HG02884 (cell line): ENCODE data around the gene C2CD2.

ENCODE experiments used
- ATAC-seq: cut with Tn5 transposase; IDR thresholded peaks from one replicate; pipeline ENCODE4 v1.9.1; 2021; ENCODE audit warnings: mild to moderate bottlenecking, moderate library complexity; ENCODE audit not compliant: unreplicated experiment

The C2CD2 gene

DNA sequence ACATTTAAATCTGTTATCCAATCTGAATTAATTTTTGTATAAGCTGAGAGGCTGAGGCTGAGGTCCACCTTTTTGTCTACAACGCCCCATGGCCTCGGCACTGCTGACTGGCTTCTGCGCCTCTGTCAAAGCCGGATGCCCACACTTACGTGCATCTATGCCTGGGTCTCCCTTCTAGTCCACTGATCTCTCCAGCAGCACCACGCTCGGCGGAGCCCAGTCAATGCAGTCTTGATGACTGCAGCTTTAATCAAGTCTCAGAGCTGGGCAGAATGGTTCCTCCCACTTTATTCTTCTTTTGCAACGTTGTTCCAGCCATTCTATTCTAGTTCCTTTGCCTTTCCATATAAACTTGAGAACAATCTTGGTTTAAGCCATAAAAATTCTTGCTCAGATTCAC lies 84.0 kb downstream of the C2CD2 start:
- ATAC-seq: no peak

DNA sequence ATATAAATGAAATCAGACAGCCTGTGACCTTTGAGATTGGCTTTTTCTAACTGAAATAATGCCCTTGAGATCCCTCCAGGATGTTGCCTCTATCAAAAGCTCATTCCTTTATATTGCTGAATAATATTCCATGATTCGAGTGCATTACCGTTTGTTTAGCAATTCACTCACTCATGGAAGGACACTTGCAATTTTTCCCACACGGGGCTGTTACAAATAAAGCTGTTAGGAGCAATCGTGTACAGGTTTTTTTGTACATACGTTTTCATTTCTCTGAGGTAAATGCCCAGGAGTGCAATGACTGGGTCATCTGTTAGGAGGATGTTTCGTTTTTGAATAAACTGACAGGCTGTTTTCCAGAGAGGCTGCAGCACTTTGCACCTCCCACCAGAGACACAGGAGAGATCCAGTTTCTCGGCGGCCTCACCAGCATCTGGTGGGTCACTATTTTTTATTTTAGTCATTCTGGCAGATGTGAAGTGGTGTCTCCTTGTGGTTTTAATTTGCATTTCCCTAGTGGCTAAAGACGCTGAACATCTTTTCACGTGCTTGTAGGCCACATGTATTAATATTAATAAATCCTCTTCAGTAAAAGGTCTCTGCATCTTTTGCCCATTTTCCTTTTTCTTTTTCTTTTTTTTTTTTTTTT lies 85.6 kb downstream of the C2CD2 start:
- ATAC-seq: no peak

DNA sequence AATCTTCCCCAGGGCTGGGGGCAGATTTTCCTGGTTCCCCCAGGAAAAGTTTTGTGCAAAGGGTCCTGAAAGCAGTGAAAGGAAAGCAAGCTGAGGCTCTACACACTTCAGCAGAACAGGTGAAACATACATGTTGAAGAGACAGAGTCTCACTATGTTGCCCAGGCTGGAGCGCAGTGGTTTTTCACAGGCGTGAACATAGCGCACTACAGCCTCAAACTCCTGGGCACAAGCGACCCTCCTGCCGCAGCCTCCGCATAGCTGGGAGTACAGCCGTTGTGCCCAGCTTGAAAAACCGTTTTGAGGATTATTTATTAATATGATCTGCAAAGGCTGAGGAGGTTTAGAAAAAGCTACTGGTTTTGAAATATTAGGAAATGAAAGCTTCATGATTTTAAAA lies 86.5 kb downstream of the C2CD2 start:
- no peak for ATAC-seq

DNA sequence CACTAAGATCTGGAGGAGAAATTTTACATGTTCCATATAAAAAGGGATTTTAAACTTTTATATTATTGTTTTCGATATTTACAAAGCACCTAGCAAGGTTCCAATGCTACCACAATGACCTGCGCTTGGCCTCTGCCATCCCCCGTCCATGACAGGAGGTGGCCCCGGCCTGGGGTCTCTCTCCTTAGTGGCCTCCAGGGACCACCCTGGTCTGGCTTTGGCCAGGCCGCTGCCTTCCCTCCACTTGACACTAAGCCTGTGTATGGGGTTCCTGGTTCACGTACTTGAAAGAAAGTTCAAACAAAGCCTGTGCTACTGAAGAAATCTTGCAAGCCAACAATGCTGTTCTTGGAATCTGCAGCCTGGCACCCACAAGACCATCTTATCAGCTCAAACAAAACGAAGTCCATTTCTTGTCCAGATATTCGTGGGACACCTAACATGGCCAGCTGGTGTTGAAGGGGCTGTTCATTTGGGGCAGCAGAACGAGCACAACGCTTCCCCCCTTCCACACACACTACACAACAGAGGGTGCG lies 87.5 kb downstream of the C2CD2 start:
- ATAC-seq: no peak

DNA sequence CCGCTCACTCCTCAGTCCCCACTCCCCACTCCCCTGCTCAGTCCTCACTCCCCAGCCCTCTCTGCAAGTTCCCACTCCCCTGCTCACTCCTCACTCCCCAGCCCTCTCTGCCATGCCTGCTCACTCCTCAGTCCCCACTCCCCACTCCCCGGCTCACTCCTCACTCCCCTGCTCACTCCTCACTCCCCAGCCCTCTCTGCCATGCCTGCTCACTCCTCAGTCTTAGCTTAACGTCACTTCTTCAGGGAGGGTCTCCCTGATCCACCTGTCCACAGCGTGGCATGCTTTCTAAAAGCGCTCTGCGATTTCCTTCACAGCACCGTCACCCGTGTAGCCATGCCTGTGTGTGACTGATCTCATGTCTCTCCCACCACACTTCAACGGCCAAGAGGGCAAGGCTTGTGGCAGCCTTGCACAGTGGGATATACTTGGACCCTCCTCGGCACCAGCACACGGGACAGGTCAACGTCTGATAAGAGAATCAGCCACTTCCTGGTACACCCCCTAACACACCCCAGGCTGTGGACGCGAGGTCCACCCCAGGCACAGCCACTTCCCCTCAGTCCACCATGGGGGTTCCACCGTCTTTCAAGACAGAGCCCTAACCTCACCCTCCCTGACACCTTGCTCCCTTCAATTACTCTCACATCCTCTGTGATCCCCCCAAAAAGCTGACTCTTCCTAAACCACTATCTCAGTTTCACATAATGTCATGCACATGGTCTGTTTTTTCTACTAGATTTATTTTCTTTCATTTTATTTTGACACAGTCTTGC lies 88.6 kb downstream of the C2CD2 start:
- peak; percentile 47 for ATAC-seq

DNA sequence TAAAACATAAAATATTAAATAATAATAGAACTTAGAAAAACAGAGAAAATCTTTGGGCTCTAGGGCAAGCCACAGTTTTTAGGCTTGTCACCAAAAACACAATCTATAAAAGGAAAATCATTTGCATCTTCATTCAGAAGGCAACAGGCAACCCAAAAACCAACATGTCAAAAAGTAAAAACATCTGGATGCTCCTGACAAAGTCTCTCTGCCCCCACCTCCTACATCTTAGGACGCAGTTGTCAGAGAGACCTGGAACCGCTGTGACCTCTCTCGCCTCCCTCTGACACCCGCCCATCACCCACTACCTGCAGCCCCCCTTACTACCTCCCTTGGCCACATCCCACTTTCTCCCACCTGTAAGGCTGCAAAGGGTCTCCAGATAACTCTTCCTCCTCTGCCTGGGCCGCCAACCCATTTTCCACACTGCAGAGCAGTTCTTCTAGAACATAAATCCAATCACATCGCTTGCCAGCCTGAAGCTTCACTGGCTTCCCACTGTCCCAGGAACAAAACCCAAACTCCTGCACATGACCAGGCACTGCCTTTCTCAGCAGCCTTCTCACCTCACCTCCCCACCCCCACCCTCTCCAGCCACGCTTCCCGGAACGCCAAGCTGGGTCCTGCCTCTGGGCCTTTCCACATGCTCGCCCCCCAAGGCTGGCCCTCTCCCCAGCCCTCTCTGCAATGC lies 89.4 kb downstream of the C2CD2 start:
- no peak for ATAC-seq

DNA sequence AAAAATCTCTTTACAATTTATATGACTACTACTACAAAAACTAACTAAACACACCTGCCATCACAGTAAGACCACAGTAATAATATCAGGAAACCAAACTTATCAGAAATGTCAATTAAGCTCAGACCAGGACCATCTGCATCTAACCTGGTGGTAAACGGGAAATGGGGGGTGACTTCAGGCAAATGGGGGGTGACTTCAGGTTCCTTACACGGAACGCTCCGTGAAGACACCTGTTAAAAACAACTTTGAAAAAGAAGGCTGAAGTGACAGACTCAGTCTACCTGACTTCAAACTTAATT lies 90.4 kb downstream of the C2CD2 start:
- no peak for ATAC-seq

DNA sequence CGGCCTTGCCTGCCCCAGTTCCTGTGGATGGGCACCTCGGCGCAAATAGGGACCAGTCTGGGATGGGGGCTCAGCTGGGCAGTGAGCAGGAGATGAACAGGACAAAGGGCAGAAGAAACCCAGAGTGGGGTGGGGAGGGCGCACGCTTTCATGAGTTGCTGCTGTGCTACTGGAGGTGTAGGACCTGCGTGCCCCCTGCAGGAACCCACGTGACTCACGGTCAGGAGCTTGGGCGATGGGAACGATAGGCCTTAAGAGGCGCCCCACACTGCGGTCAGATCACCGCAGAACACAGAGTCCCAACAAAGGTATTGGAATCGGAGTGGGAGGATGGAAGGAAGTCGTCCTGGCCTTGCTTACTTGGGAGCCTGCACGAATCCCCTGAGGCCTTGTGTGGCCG lies 91.8 kb downstream of the C2CD2 start:
- ATAC-seq: no peak

DNA sequence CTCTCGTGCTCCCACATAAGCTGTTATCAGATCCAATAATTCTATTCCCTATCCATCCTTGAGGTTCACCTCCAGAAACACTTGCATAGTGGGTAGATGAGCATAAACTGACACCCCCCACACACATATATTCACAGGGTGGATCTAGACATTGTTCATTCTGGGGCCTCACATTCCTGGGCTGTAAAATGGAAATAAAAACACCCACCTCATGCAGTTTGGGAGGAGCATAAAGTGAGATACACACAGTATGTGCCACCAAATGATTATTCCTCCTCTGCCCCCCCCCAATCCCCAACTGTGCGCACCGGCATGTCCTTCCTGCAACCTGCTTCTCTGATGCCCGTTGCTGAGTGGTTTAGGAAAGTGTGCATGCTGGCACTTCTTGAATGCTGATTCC lies 92.6 kb downstream of the C2CD2 start:
- ATAC-seq: no peak

DNA sequence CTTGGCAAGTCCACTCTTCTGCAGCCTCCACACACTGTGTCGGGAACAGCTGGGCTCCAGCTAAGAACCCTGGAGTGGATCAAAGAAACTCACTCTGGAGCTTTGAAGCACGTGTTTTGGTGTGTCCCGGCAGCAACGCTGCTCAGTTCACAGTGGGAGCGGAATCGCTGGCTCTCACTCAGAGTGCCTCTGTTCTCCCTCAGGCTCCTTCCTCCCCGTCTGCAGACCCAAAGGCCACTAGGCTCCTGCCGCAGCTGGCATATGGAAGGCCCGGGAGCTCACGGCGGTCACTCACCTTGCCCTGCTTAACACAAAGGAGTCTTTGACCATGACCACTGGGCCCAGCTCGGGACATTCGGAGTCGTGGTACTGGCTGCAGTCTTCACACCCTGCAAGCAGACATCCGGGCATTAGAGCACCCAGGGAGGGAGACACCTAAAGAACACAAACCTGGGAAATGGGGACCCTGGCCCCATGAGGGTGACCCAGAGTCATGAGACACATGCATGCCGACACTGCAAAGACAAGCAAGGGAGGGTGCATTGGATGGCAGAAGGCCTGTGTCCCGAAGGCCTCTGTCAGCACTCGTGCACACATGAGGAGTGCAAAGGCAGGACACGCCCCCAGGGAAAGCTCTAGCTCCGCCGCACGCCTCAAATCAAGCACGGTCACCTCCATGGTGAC lies 94.4 kb downstream of the C2CD2 start:
- ATAC-seq: no peak

DNA sequence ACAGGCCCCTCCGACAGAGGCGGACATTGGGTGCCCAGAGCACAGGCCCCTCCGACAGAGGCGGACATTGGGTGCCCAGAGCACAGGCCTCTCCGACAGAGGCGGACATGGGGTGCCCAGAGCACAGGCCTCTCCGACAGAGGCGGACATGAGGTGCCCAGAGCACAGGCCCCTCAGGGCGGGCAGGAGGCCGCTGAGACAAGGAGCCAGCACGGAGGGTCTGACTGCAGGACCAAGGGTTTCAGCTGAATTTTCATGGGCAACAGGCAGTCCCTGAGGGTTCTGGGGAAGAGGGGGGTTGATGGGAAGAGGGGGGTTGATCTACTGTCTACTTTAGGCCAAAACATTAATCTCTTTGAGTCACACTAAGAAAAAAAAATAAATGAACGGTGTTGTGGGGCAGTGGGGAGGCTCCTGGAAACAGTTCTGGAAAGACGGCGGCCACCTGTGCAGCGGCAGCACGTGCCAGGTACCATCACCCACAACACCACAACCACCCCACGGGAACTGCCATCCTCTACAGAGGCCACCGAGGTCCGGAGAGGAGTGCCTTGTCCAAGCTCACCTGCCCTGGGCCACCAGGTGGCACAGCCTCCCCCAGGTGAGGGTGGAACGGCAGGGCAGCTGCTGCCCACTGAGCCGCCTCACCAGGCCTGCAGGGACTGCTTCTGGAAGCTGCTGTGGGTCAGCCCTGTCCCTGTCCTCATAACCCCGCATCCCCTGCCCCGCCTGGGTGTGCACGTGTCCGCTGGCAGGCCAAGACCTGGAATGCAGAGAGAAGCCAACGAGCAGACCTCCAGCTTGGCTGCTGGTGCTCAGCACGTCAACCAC lies 95.1 kb downstream of the C2CD2 start:
- no peak for ATAC-seq

DNA sequence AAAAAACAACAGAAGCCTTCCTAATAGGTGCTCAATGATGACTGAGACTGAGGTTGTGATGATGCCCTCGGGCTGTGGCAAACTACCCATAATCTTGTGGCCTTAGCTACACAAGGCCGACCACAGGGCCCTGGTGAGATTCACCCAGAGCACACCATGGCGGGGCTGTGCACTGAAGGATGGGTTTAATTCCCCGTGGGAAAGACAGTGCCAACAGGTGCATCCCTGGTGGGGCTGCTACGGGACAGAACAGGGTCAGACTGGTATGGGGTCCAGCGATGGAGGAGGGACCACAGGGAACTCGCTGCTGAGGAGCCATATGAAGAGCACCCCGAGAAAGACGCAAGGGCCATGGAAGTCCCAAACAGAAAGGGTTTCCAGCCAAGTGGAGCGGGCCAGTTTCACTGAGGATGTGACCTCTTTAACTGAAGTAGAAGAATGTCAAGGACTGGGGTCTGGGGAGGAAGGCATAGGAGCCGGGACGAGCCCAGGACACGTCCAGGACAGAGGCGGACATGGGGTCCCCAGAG lies 96.0 kb downstream of the C2CD2 start:
- no peak for ATAC-seq

DNA sequence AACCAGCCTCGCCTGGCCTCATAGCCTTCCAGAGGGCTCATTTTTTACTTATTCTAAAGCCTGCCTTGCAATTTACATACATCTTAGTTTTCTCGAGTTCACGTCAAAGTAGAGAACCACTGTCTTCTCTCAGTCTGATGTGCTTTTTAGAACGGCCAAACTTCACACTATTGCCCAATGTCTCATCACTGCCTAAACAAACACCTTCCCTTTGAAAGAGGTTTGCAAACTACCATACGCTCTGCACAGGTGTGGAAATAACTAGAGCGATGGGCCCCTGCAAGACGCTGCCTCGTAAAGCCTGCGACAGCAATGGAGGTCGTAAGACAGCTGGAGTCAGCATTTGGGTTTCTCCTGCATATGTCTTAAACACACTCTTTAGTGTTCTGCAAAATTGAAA lies 97.2 kb downstream of the C2CD2 start:
- no peak for ATAC-seq

DNA sequence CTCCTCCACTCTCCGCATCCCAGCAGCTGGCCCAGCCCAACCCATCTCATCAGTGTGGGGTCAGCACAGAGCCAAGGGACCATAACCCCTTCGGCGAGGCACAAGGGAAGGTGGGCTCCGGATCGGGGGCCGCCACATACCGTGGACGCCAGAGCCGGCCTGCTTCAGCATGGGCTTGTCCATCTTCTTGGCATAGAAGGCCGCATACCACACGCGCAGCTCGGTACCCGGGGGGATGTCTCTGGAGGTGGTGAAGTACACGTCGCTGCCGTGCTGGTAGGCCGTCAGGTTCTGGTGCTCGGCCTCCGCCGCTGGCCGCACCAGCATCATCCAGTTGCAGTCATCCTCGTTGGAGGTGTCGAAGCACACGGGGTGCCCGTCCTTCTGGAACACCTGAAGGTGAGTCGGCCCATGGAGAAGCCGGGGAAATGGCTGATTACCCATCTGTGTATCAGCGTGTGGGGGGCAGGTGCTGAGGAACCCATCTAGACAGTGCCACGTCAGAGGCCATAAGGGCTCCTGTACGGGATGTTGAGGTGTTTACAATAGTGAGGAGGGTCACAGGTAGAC lies 99.3 kb downstream of the C2CD2 start:
- ATAC-seq: no peak

DNA sequence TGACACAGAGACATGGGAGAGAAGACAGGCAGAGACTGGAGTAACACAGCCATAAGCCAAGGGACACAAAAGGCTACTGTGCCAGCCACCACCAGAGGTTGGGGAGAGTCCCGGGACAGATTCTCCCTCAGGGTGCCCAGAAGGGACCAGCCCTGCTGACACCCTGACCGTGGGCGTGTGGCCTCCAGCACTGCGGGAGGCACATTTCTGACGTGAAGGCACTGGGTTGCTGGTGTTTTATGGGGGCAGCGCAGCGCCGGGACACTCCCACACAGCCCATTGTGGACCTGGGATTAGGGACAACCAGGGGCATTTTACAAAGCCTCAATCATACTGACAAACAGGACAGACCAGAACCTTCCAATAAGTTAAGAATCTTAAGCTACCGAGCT lies 100.9 kb downstream of the C2CD2 start:
- no peak for ATAC-seq

DNA sequence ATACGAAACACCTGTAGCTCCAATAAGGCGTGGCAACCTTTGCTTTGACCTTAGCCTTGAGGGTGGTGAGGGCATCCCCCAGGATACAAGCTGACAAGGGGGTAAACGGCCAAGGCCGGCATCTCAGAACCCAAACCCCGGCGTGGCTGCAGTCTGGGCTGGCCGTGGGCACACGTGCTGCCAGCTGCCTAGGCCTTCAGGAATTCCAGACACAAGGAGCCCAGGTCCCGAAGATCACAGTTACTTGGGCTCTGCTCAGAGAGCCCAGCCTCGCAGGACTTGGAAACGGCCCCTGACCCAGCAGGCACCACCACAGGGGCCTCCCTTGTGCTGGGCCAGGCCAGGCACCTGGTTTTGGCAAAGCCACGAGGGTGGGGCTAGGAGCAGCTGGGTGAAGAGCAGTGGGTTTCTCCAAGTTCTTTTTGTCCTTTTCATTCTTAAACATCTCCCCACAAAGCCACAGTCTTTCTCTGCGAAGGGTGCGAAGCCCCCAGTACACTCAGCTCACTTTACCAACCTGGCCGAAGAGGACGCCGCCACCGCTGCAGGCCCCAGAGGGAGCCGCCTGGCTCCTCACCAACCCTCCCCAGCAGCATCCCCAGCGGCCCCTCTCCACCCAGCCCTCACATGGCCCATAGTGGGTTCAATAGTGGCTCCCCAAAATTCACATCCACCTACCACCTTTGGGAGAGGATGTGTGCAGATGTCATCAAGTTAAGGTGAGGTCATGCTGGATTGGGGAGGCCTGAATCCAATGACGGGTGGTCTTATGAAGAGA lies 101.5 kb downstream of the C2CD2 start:
- no peak for ATAC-seq

DNA sequence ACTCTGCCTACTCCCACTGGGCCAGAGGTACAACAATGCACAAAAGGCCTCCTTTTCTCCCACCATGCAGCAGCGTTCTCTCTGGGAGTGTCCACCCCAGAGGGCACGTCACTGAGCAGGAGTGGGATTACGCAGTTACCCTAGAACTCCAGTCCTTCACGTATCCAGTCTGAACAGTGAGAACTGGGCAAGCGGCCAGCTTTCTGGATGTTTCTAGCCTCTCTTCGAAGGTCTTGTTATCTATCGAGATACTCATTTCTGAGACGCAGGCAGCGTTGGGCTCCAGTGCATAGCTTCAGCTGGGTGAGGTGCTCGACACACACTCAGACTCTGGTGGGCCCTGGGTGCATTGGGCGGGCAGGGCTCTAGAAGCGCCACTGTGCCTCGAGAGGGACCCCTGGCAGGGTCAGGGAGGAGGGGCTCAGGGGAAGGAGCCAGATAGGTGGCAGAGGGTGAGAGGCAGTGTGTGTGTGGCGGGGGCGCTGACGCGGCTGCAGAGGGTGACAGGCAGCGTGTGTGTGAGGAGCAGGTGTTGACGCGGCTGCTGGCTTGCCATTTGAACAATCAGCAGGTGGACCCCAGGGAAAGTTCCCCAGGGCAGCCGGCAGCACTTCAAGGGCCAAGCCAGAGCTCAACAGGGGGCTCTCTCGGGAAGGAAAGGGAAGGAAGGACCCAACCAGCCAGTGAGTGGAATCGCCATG lies 102.6 kb downstream of the C2CD2 start:
- no peak for ATAC-seq

DNA sequence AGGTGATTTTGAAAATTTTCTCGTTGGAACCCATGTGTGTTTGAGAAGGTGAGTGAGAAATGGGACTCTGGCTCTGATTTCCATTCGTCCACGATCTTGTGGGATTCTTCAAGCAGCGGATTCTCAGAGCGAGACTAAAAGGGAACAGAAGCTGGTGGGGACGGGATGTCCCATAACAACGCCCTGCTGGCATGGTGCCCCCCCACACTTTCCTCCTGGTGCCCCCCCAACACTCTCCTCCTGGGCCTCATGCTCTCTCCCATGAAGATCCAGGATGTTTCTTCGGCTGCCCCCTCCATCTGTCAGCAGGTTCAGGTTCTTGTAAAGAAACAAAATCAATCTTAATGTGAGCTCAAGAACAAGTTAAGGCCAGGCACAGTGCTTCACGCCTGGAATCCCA lies 103.7 kb downstream of the C2CD2 start:
- no peak for ATAC-seq
